H1 (cell line): ENCODE data around the gene BSN. TPM values are rescaled to one million over a fixed set of nuclear protein-coding genes. Genes with fewer than 3 reads are reported as not detected.

Experiments
- ASH2L ChIP-seq: fragments of 200-600, 300-600 bp; sonication (generic); IDR thresholded peaks from one replicate; pipeline ENCODE4 v1.7.1; 2017; ENCODE audit warnings: low read length
- BCL11A ChIP-seq, 2 experiments: IDR thresholded peaks; one replicate each; pipeline ENCODE4 v1.6.1; 2011; ENCODE audit warnings: low read depth in 2 of 2, low read length in 2 of 2, mild to moderate bottlenecking in 2 of 2
- BRCA1 ChIP-seq: IDR thresholded peaks from 2 replicates; pipeline ENCODE4 v1.6.1; 2012; ENCODE audit warnings: low read depth, low read length, improper control_type of control experiment
- NRF1 ChIP-seq: IDR thresholded peaks from 2 replicates; pipeline ENCODE4 v1.6.1; 2011; ENCODE audit warnings: mild to moderate bottlenecking, low read depth, low read length, improper control_type of control experiment
- POLR2A ChIP-seq, 2 experiments: IDR thresholded peaks; 1 replicate in 1 of 2; 2 replicates in 1 of 2; pipeline ENCODE4 v1.6.1; 2011; ENCODE audit warnings: low read depth in 2 of 2, low read length in 2 of 2, mild to moderate bottlenecking in 2 of 2; ENCODE audit errors: control extremely low read depth in 1 of 2
- SIN3A ChIP-seq, 2 experiments: IDR thresholded peaks in 1 of 2; conservative IDR thresholded peaks in 1 of 2; 2 replicates each; pipeline ENCODE4 v1.6.1; 2011 to 2012; ENCODE audit warnings: low read length in 2 of 2, improper control_type of control experiment in 1 of 2, low read depth in 1 of 2, mild to moderate bottlenecking in 1 of 2
- SUZ12 ChIP-seq: fragments of 200-600 bp; sonication (generic); IDR thresholded peaks from 2 replicates; pipeline ENCODE4 v1.6.1; 2012; ENCODE audit warnings: mild to moderate bottlenecking, inconsistent platforms, low read length, moderate library complexity, mixed read lengths
- TAF1 ChIP-seq: IDR thresholded peaks from 2 replicates; pipeline ENCODE4 v1.6.1; 2011; ENCODE audit warnings: mild to moderate bottlenecking, low read depth, low read length
- ZNF274 ChIP-seq: IDR thresholded peaks from 2 replicates; pipeline ENCODE4 v1.7.0; 2012; ENCODE audit warnings: low read length, borderline replicate concordance; ENCODE audit errors: extremely low read depth
- polyA plus RNA-seq, 7 experiments: library from polyadenylated mRNA; depleted of rRNA in 3 of 7; stranded (reverse) in 5 of 7; unstranded in 2 of 7; fragments of >200 nt in 5 of 7; fragments of 200-250 nt in 2 of 7; gene quantifications; 1 replicate in 5 of 7; 2 replicates in 1 of 7; 4 replicates in 1 of 7; pipeline versions ENCODE4 v1.2.1 to v1.2.3, GENCODE V29; 2011 to 2013; ENCODE audit warnings: missing spikeins in 2 of 7, mixed read lengths in 2 of 7
- total RNA-seq: library from RNA; stranded (reverse); fragmentation: NEBNext Ultra II Directional; extraction: Animal tissue kit (Norgen Biotek cat#: 25700); gene quantifications from 2 replicates; pipeline ENCODE4 v1.2.1, GENCODE V29; 2021

The BSN gene
- total and polyA plus RNA-seq, 2 of the 8 experiments (the other 6 are each of a cell fraction or from before 2014, with no cell fraction given): 0.60 to 3.0 TPM

- TF ChIP-seq BRCA1 (no peak), BCL11A (IDR thresholded peaks at IDR 0.05; ENCODE audit: low read depth in 2 of 2, low read length in 2 of 2) (no peak), ASH2L (no peak), SIN3A (conservative IDR thresholded peaks at IDR 0.05 in 1 of 2, IDR thresholded peaks at IDR 0.05 in 1 of 2; ENCODE audit: low read depth in 1 of 2, low read length in 2 of 2) (no peak), SUZ12 (no peak), NRF1 (no peak), TAF1 (no peak), ZNF274 (no peak), POLR2A (IDR thresholded peaks at IDR 0.05; ENCODE audit: control extremely low read depth in 1 of 2, low read depth in 2 of 2, low read length in 2 of 2) (no peak)
These were observed 23.1 kb upstream of the BSN start (continued) for GRCh38 chr3:49531218-49531617.
